HFFc6 (cell line): ENCODE measurements around the gene DELE1. TPM values are rescaled to one million over a fixed set of nuclear protein-coding genes. Genes with fewer than 3 reads are reported as not detected.
A peak's percentile ranks its signal among the peaks of the same experiment; 100 is the strongest.

ENCODE experiments used
- DNase-seq: peaks from one replicate; pipeline ENCODE4 v3.0.0-alpha.2; 2018
- H3K27ac Mint-ChIP-seq: 2 replicates; pipeline ENCODE4 v1.8.0; 2020; ENCODE audit warnings: mild to moderate bottlenecking, mixed read lengths
- H3K27me3 Mint-ChIP-seq: 2 replicates; pipeline ENCODE4 v1.8.0; 2021; ENCODE audit warnings: mild to moderate bottlenecking, moderate library complexity, mixed read lengths; ENCODE audit not compliant: insufficient read depth
- H3K36me3 Mint-ChIP-seq: 2 replicates; pipeline ENCODE4 v1.8.0; 2021; ENCODE audit warnings: low read depth, mixed read lengths
- H3K4me1 Mint-ChIP-seq: 2 replicates; pipeline ENCODE4 v1.8.0; 2020; ENCODE audit warnings: low read depth, mixed read lengths
- H3K4me3 Mint-ChIP-seq: 2 replicates; pipeline ENCODE4 v1.8.0; 2020; ENCODE audit warnings: mild to moderate bottlenecking, moderate library complexity, mixed read lengths
- H3K9me3 Mint-ChIP-seq: 2 replicates; pipeline ENCODE4 v1.8.0; 2020; ENCODE audit warnings: mild to moderate bottlenecking, mixed read lengths
- CTCF ChIP-seq: fragments of 200-600 bp; sonication (generic); IDR thresholded peaks from 2 replicates; pipeline ENCODE4 v1.5.0; 2021; ENCODE audit warnings: antibody characterized with exemption, mild to moderate bottlenecking
- long read RNA-seq: library from polyadenylated mRNA; unstranded; transcript quantifications from one replicate; pipeline ENCODE4 v2.0.0, GENCODE V29; 2019
- total RNA-seq, 6 experiments: library from RNA; stranded (reverse); fragmentation: NEBNext Ultra II Directional; extraction: Animal tissue kit (Norgen Biotek cat#: 25700); gene quantifications; 2 replicates in 1 of 6; 3 replicates in 5 of 6; pipeline ENCODE4 v1.2.3, GENCODE V29; 2021

DELE1 gene
- 10 to 100 TPM; 44.4 to 54.2 (median 46.7) TPM for total RNA-seq
- long read RNA-seq, full-length matches to known transcripts = 12 of 60 reads
- long read RNA-seq, partial matches to known transcripts = 31 of 60 reads
- long read RNA-seq, other reads (novel, unspliced or antisense) = 17 of 60 reads

GRCh38 chr5:141923448-141924313 lies at the start of gene DELE1:
TSS of gene DELE1 (plus strand) at chr5:141923871. CDS start at chr5:141923942, 71 bp downstream.
- H3K4me3 Mint-ChIP-seq = peak within 1 kb of the TSS; percentile 89
- peaks cover 7% of the 10 kb centered on the region for H3K4me1 Mint-ChIP-seq
- H3K9me3 Mint-ChIP-seq = no peaks in the 10 kb centered on the region
- no peaks in the 10 kb centered on the region; the same call in none of the 2 replicates for H3K27me3 Mint-ChIP-seq
- TF ChIP-seq CTCF = no peak
- peaks cover 17% of the 10 kb centered on the region for H3K36me3 Mint-ChIP-seq
- H3K27ac Mint-ChIP-seq = peak within 1 kb of the TSS; percentile 99
- peak; percentile 89 for DNase-seq

GRCh38 chr5:141873933-141874261 lies 49.8 kb upstream of the DELE1 start:
- TF ChIP-seq CTCF = no peak
- Mint-ChIP-seq H3K4me1 (peaks cover 13% of the 10 kb centered on the region), H3K27me3 (peaks cover 59% of the 10 kb centered on the region), H3K36me3 (no peaks in the 10 kb centered on the region), H3K27ac (no peak overlapping the region), H3K9me3 (no peaks in the 10 kb centered on the region), H3K4me3 (no peak overlapping the region)
- no peak for DNase-seq

GRCh38 chr5:141874262-141874964 lies 49.3 kb upstream of the DELE1 start:
- peaks cover 60% of the 10 kb centered on the region for H3K27me3 Mint-ChIP-seq
- no peak for DNase-seq
- H3K27ac Mint-ChIP-seq = no peak overlapping the region
- H3K36me3 Mint-ChIP-seq = no peaks in the 10 kb centered on the region
- TF ChIP-seq CTCF = no peak
- H3K9me3 Mint-ChIP-seq = no peaks in the 10 kb centered on the region
- peaks cover 18% of the 10 kb centered on the region for H3K4me1 Mint-ChIP-seq
- no peak overlapping the region for H3K4me3 Mint-ChIP-seq

GRCh38 chr5:141875022-141875740 lies 48.5 kb upstream of the DELE1 start:
- no peaks in the 10 kb centered on the region for H3K9me3 Mint-ChIP-seq
- no peak overlapping the region for H3K27ac Mint-ChIP-seq
- TF ChIP-seq CTCF = no peak
- peaks cover 18% of the 10 kb centered on the region for H3K4me1 Mint-ChIP-seq
- peaks cover 53% of the 10 kb centered on the region for H3K27me3 Mint-ChIP-seq
- no peak overlapping the region for H3K4me3 Mint-ChIP-seq
- no peak for DNase-seq
- no peaks in the 10 kb centered on the region for H3K36me3 Mint-ChIP-seq
